HepG2 (cell line): ENCODE data around the gene NT5C2. TPM values are rescaled to one million over a fixed set of nuclear protein-coding genes. Genes with fewer than 3 reads are reported as not detected.
"Not testable (repeated sequence)": the region's sequence is repeated elsewhere in the genome, so short reads cannot be mapped to it uniquely, and the experiment has no call there.

Experiments used
- ATAC-seq: fragments of 200-7000 bp; cut with Tn5 transposase; 3 replicates; pipeline ENCODE4 v1.9.1; 2020; ENCODE audit warnings: mild to moderate bottlenecking, moderate library complexity
- BruUV-seq: library from RNA; stranded (reverse); fragments of 400-500 nt; replicated peaks from 2 replicates; lab custom pipeline; 2021; lab: Mats Ljungman, UMichigan
- CTCF ChIA-PET: fragments of 300-600 bp; formaldehyde crosslinking; extraction: SDS; loops from one replicate; lab custom pipeline; 2021; ENCODE audit warnings: low total read pairs, inconsistent platforms, low intra/inter-chr PET ratio; lab: Yijun Ruan, JAX
- POLR2A ChIA-PET: fragments of 350-600 bp; sonication (Branson Sonifier 250); formaldehyde crosslinking; loops from one replicate; lab custom pipeline; 2020; ENCODE audit warnings: antibody characterized with exemption, inconsistent platforms; lab: Yijun Ruan, JAX
- DNase-seq: peaks from one replicate; pipeline ENCODE4 v3.0.0-alpha.2; 2015; ENCODE audit warnings: low spot score
- FAIRE-seq: peaks from 3 replicates; lab custom pipeline; 2011; peaks lifted over from hg19 to GRCh38; lab: Jason Lieb, UNC
- H2AFZ ChIP-seq: one replicate; pipeline ENCODE4 v1.6.1; 2011; ENCODE audit warnings: low read length, inconsistent platforms
- H3K27ac ChIP-seq: fragments of 300-600 bp; 3 replicates; pipeline ENCODE4 v1.8.0; 2011; ENCODE audit warnings: mixed run types, mild to moderate bottlenecking, mixed read lengths, low read length, inconsistent platforms; ENCODE audit not compliant: insufficient read depth; ENCODE audit errors: extremely low read length
- H3K27me3 ChIP-seq, 2 experiments: fragments of 200-600 bp in 1 of 2; 2 replicates in 1 of 2; 3 replicates in 1 of 2; pipeline versions ENCODE4 v1.6.0 to v1.8.0; 2011; ENCODE audit warnings: low read length in 2 of 2, mild to moderate bottlenecking in 2 of 2, moderate library complexity in 2 of 2, inconsistent platforms in 1 of 2; ENCODE audit not compliant: insufficient read depth in 2 of 2, control insufficient read depth in 1 of 2
- H3K36me3 ChIP-seq, 2 experiments: fragments of 200-600 bp in 1 of 2; replicated peaks in 1 of 2; 2 replicates in 1 of 2; 3 replicates in 1 of 2; pipeline versions ENCODE4 v1.5.1 to v1.8.0; 2011; ENCODE audit warnings: low read length in 2 of 2, inconsistent platforms in 1 of 2; ENCODE audit not compliant: insufficient read depth in 2 of 2, control insufficient read depth in 1 of 2
- H3K4me1 ChIP-seq: 2 replicates; pipeline ENCODE4 v1.5.1; 2012; ENCODE audit warnings: low read length, inconsistent platforms; ENCODE audit not compliant: insufficient read depth
- H3K4me2 ChIP-seq: 2 replicates; pipeline ENCODE4 v1.6.0; 2011; ENCODE audit warnings: low read depth, low read length, inconsistent platforms
- H3K4me3 ChIP-seq, 3 experiments: fragments of 200-600 bp in 1 of 3; sonication (generic), shearing (Covaris generic) in 1 of 3; replicated peaks in 1 of 3; 2 replicates each; pipeline ENCODE4 v1.5.1; 2011 to 2016; ENCODE audit warnings: low read length in 3 of 3, inconsistent platforms in 2 of 3, low read depth in 2 of 3, mild to moderate bottlenecking in 2 of 3, control low read depth in 1 of 3, mixed read lengths in 1 of 3; ENCODE audit not compliant: insufficient read depth in 1 of 3
- H3K79me2 ChIP-seq: one replicate; pipeline ENCODE4 v1.6.1; 2011; ENCODE audit warnings: low read length, inconsistent platforms; ENCODE audit not compliant: insufficient read depth
- H3K9ac ChIP-seq: 2 replicates; pipeline ENCODE4 v1.6.0; 2011; ENCODE audit warnings: mild to moderate bottlenecking, low read depth, low read length, inconsistent platforms; ENCODE audit not compliant: insufficient read depth
- H3K9me3 ChIP-seq: 2 replicates; pipeline ENCODE4 v1.5.1; 2012; ENCODE audit warnings: mild to moderate bottlenecking, low read length
- H4K20me1 ChIP-seq: 2 replicates; pipeline ENCODE4 v1.6.0; 2011; ENCODE audit warnings: inconsistent platforms, mild to moderate bottlenecking, low read length, moderate library complexity; ENCODE audit not compliant: insufficient read depth
- HNF4G ChIP-seq, 2 experiments: sonication (generic) in 1 of 2; formaldehyde crosslinking in 1 of 2; IDR thresholded peaks; 2 replicates each; pipeline versions ENCODE4 v1.4.0 to v1.6.1; 2011 to 2020; ENCODE audit warnings: borderline replicate concordance in 2 of 2, low read depth in 2 of 2, mild to moderate bottlenecking in 2 of 2, low read length in 1 of 2, missing genetic modification reagents in 1 of 2, moderate library complexity in 1 of 2
- SCMH1 ChIP-seq: sonication (generic); formaldehyde crosslinking; IDR thresholded peaks from 2 replicates; pipeline ENCODE4 v1.9.0; 2021; ENCODE audit warnings: missing genetic modification reagents, mild to moderate bottlenecking, borderline replicate concordance
- TEAD3 ChIP-seq: optimal IDR thresholded peaks from 2 replicates; pipeline ENCODE3; 2016; ENCODE audit warnings: borderline replicate concordance
- ZNF17 ChIP-seq: sonication (generic); formaldehyde crosslinking; IDR thresholded peaks from 2 replicates; pipeline ENCODE4 v1.5.0; 2020; ENCODE audit warnings: mild to moderate bottlenecking, missing genetic modification reagents
- ZNF451 ChIP-seq: sonication (generic); formaldehyde crosslinking; IDR thresholded peaks from 2 replicates; pipeline ENCODE4 v1.5.0; 2020; ENCODE audit warnings: mild to moderate bottlenecking, missing genetic modification reagents
- ZNF670 ChIP-seq: sonication (generic); formaldehyde crosslinking; IDR thresholded peaks from 2 replicates; pipeline ENCODE4 v1.8.0; 2022; ENCODE audit warnings: mild to moderate bottlenecking, missing genetic modification reagents, borderline replicate concordance
- ZNF768 ChIP-seq: sonication (generic); formaldehyde crosslinking; IDR thresholded peaks from 2 replicates; pipeline ENCODE4 v1.4.0; 2020; ENCODE audit warnings: missing genetic modification reagents
- ZSCAN9 ChIP-seq: IDR thresholded peaks from 2 replicates; pipeline ENCODE4 v1.6.1; 2016; ENCODE audit warnings: borderline replicate concordance
- WGBS: methylation state at CpG from one replicate; pipeline ENCODE4 v1.1.6; 2017; ENCODE audit warnings: low lambda C conversion rate; 5-methylcytosine and 5-hydroxymethylcytosine counted together
- in situ Hi-C: cut with HindIII; loops from 2 replicates; pipeline ENCODE4 v1.10.0; 2017; ENCODE audit warnings: low pct_unique_long_range_greater_than_20kb; ENCODE audit not compliant: extremely low pct_ligation_motif_present
- intact Hi-C: fragments of 100-400 bp; cut with micrococcal nuclease; formaldehyde crosslinking; loops from one replicate; pipeline ENCODE4 v1.10.0; 2022; ENCODE audit not compliant: unreplicated experiment
- polyA plus RNA-seq, 8 experiments: library from polyadenylated mRNA; depleted of rRNA in 3 of 8; stranded (reverse) in 7 of 8; unstranded in 1 of 8; fragments of >200 nt; fragmentation: Illumina TruSeq in 4 of 8; extraction: Trizol in 4 of 8; gene quantifications; 2 replicates each; pipeline versions ENCODE4 v1.2.1 to v1.2.3, GENCODE V29; 2011 to 2016; ENCODE audit warnings: low read depth in 4 of 8, missing spikeins in 1 of 8, mixed read lengths in 1 of 8; ENCODE audit not compliant: insufficient read depth in 1 of 8
- total RNA-seq, 5 experiments: library from RNA; depleted of rRNA; stranded (reverse); fragments of >200 nt; fragmentation: Illumina TruSeq; extraction: Trizol; gene quantifications; 2 replicates each; pipeline ENCODE4 v1.2.3, GENCODE V29; 2016; ENCODE audit warnings: low read depth in 1 of 5
- TF ChIP-seq, protein P1 (sequence below): sonication (generic); formaldehyde crosslinking; IDR thresholded peaks from 2 replicates; pipeline ENCODE4 v1.4.0; 2020; ENCODE audit warnings: missing genetic modification reagents; ENCODE audit errors: not compliant biosample characterization
- TF ChIP-seq, protein P2 (sequence below), 2 experiments: sonication (generic) in 1 of 2; formaldehyde crosslinking in 1 of 2; IDR thresholded peaks; 2 replicates each; pipeline versions ENCODE4 v1.4.0 to v1.6.1; 2016 to 2020; ENCODE audit warnings: borderline replicate concordance in 1 of 2, low read depth in 1 of 2, mild to moderate bottlenecking in 1 of 2, missing genetic modification reagents in 1 of 2

Gene NT5C2
- total and polyA plus RNA-seq, 2 of the 13 experiments (the other 11 are each of a cell fraction or from before 2014, with no cell fraction given) = 40.6 to 55.2 TPM

DNA sequence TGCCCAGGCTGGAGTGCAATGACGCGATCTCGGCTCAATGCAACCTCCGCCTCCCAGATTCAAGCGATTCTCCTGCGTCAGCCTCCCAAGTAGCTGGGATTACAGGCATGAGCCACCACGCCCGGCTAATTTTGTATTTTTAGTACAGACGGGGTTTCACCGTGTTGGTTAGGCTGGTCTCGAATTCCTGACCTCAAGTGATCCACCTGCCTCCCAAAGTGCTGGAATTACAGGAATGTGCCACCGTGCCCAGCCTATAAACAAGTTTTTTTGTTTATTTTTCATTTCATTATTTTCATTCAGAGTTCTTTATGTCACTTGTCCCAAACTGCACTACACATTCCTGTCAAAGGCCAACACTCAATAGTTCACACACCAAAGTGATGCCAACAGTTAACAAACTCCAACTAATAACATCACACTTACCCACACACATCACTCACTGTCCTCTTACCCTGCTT is 9.1 kb downstream of the NT5C2 start:
- H4K20me1 ChIP-seq = peaks cover 26% of the 10 kb centered on the region
- peaks cover 4 to 18% of the 10 kb centered on the region in 2 experiments; a peak in 4 of 5 replicates for H3K36me3 ChIP-seq
- WGBS = 96% methylated on average over 12 of the region's 12 CpGs
- peak; percentile 32; the same call in 1 of the 3 replicates for ATAC-seq
- H3K4me2 ChIP-seq, intact Hi-C loops, in situ Hi-C loops, H3K27ac ChIP-seq, DNase-seq, BruUV-seq, CTCF ChIA-PET, FAIRE-seq, H3K27me3 ChIP-seq, H3K9me3 ChIP-seq, H2AFZ ChIP-seq, H3K4me3 ChIP-seq, H3K9ac ChIP-seq: not testable (repeated sequence)
- peaks cover 93% of the 10 kb centered on the region for H3K79me2 ChIP-seq
- peaks cover 50% of the 10 kb centered on the region for H3K4me1 ChIP-seq
- peak; percentile 43 for TF ChIP-seq TEAD3 (CRISPR knock-in tag)
- POLR2A ChIA-PET = interaction anchor here (0.9 to 2.7 kb wide), 2 partner anchors 31 to 47 kb away, joined by 5 to 7 read pairs; no protein-coding TSS in a partner anchor

DNA sequence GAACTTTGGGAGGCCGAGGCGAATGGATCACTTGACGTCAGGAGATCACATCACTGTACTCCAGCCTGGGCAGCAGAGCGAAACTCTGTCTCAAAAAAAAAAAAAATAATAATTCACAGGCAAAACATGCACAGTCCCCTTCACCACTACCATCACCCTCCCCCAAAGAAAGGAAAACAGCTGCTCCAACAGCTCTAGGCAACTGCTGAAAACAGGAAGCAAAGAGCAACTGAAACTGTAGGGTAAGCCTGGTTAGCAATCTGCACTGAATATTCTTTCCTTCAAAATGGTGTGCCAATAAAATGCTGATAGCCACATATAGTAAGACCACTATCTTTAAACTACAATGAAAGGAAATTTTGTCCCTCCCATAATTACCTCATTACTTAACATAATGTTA is 11.8 kb downstream of the NT5C2 start:
- FAIRE-seq (no peak), DNase-seq (no peak), ATAC-seq (no peak)
- Histone ChIP-seq H3K79me2 (peaks cover 80% of the 10 kb centered on the region), H3K27ac (no peak overlapping the region), H3K27me3 (no peaks in the 10 kb centered on the region), H3K36me3 (peaks cover 7 to 19% of the 10 kb centered on the region in 2 experiments; a peak in 4 of 5 replicates), H2AFZ (no peak overlapping the region), H3K9ac (no peak overlapping the region), H4K20me1 (peaks cover 21% of the 10 kb centered on the region), H3K4me2 (no peak overlapping the region), H3K9me3 (no peaks in the 10 kb centered on the region), H3K4me1 (peaks cover 33% of the 10 kb centered on the region), H3K4me3 (no peak overlapping the region)
- in situ Hi-C loops (no loop called here), intact Hi-C loops (no loop called here)
- no TSS peak for BruUV-seq
- no peak for TF ChIP-seq ZSCAN9
- no peak for TF ChIP-seq ZNF451
- TF ChIP-seq ZNF17 (CRISPR knock-in tag) = no peak
- TF ChIP-seq SCMH1 (CRISPR knock-in tag) = no peak
- TF ChIP-seq HNF4G (IDR thresholded peaks at IDR 0.05; ENCODE audit: borderline replicate concordance, low read depth, low read length) = no peak
- no peak for TF ChIP-seq HNF4G (CRISPR knock-in tag; IDR thresholded peaks at IDR 0.05; ENCODE audit: borderline replicate concordance, low read depth)
- no peak for TF ChIP-seq ZNF768 (CRISPR knock-in tag)
- TF ChIP-seq ZNF670 = no peak
- TF ChIP-seq, protein P1, sequence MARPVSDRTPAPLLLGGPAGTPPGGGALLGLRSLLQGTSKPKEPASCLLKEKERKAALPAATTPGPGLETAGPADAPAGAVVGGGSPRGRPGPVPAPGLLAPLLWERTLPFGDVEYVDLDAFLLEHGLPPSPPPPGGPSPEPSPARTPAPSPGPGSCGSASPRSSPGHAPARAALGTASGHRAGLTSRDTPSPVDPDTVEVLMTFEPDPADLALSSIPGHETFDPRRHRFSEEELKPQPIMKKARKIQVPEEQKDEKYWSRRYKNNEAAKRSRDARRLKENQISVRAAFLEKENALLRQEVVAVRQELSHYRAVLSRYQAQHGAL = no peak
- TF ChIP-seq, protein P2, sequence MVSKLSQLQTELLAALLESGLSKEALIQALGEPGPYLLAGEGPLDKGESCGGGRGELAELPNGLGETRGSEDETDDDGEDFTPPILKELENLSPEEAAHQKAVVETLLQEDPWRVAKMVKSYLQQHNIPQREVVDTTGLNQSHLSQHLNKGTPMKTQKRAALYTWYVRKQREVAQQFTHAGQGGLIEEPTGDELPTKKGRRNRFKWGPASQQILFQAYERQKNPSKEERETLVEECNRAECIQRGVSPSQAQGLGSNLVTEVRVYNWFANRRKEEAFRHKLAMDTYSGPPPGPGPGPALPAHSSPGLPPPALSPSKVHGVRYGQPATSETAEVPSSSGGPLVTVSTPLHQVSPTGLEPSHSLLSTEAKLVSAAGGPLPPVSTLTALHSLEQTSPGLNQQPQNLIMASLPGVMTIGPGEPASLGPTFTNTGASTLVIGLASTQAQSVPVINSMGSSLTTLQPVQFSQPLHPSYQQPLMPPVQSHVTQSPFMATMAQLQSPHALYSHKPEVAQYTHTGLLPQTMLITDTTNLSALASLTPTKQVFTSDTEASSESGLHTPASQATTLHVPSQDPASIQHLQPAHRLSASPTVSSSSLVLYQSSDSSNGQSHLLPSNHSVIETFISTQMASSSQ (IDR thresholded peaks at IDR 0.05; ENCODE audit: low read depth) = no peak
- TF ChIP-seq, protein P2 (CRISPR knock-in tag; IDR thresholded peaks at IDR 0.05; ENCODE audit: borderline replicate concordance) = no peak
- WGBS = 96% methylated on average over 4 of the region's 4 CpGs
- CTCF ChIA-PET = no interaction called here
- POLR2A ChIA-PET = no interaction called here
